ENCODE results near the gene ZHX3. TPM values are rescaled to one million over a fixed set of nuclear protein-coding genes. Genes with fewer than 3 reads are reported as not detected.

ZHX3 gene
- total RNA-seq, 1 donor from 2014 or later = 9.1 TPM

- Mint-ChIP-seq H3K9me3 (ENCODE audit: low read depth) (no peaks in the 10 kb centered on the region), H3K27ac (no peak overlapping the region), H3K27me3 (peaks cover 19% of the 10 kb centered on the region), H3K4me1 (ENCODE audit: low read depth) (peaks cover 7% of the 10 kb centered on the region), H3K4me3 (ENCODE audit: low read depth) (no peak overlapping the region), H3K36me3 (ENCODE audit: insufficient read depth) (no peaks in the 10 kb centered on the region)
- TF ChIP-seq CTCF (IDR thresholded peaks at IDR 0.05; ENCODE audit: unreplicated experiment) = no peak
- no peak for DNase-seq (ENCODE audit: low spot score, unreplicated experiment)
These were observed 18.1 kb upstream of the ZHX3 start for GRCh38 chr20:41335591-41335990.

GRCh38 chr20:41334443-41335421 is 17.2 kb upstream of the ZHX3 start:
- no peaks in the 10 kb centered on the region for H3K36me3 Mint-ChIP-seq (ENCODE audit: insufficient read depth)
- TF ChIP-seq CTCF (IDR thresholded peaks at IDR 0.05; ENCODE audit: unreplicated experiment) = no peak
- peaks cover 18% of the 10 kb centered on the region for H3K27me3 Mint-ChIP-seq
- no peak for DNase-seq (ENCODE audit: low spot score, unreplicated experiment)
- H3K9me3 Mint-ChIP-seq (ENCODE audit: low read depth) = no peaks in the 10 kb centered on the region
- H3K4me3 Mint-ChIP-seq (ENCODE audit: low read depth) = no peak overlapping the region
- peaks cover 3% of the 10 kb centered on the region for H3K4me1 Mint-ChIP-seq (ENCODE audit: low read depth)
- H3K27ac Mint-ChIP-seq = no peak overlapping the region

- no peaks in the 10 kb centered on the region for H3K9me3 Mint-ChIP-seq (ENCODE audit: low read depth)
- peaks cover 13% of the 10 kb centered on the region for H3K27me3 Mint-ChIP-seq
- no peaks in the 10 kb centered on the region for H3K36me3 Mint-ChIP-seq (ENCODE audit: insufficient read depth)
- no peak for DNase-seq (ENCODE audit: low spot score, unreplicated experiment)
- no peak overlapping the region for H3K4me3 Mint-ChIP-seq (ENCODE audit: low read depth)
- no peak overlapping the region for H3K27ac Mint-ChIP-seq
- TF ChIP-seq CTCF (IDR thresholded peaks at IDR 0.05; ENCODE audit: unreplicated experiment) = no peak
- no peaks in the 10 kb centered on the region for H3K4me1 Mint-ChIP-seq (ENCODE audit: low read depth)
These were observed 16.5 kb upstream of the ZHX3 start for GRCh38 chr20:41334036-41334435.

- Mint-ChIP-seq H3K9me3 (ENCODE audit: low read depth) (no peaks in the 10 kb centered on the region), H3K4me1 (ENCODE audit: low read depth) (no peaks in the 10 kb centered on the region), H3K36me3 (ENCODE audit: insufficient read depth) (no peaks in the 10 kb centered on the region), H3K4me3 (ENCODE audit: low read depth) (no peak overlapping the region), H3K27me3 (peaks cover 15% of the 10 kb centered on the region), H3K27ac (no peak overlapping the region)
- DNase-seq (ENCODE audit: low spot score, unreplicated experiment) = no peak
- no peak for TF ChIP-seq CTCF (IDR thresholded peaks at IDR 0.05; ENCODE audit: unreplicated experiment)
These were observed 14.2 kb upstream of the ZHX3 start for GRCh38 chr20:41331731-41332130.

- peaks cover 15% of the 10 kb centered on the region for H3K27me3 Mint-ChIP-seq
- no peaks in the 10 kb centered on the region for H3K36me3 Mint-ChIP-seq (ENCODE audit: insufficient read depth)
- no peaks in the 10 kb centered on the region for H3K9me3 Mint-ChIP-seq (ENCODE audit: low read depth)
- H3K4me3 Mint-ChIP-seq (ENCODE audit: low read depth) = no peak overlapping the region
- DNase-seq (ENCODE audit: low spot score, unreplicated experiment) = no peak
- no peak for TF ChIP-seq CTCF (IDR thresholded peaks at IDR 0.05; ENCODE audit: unreplicated experiment)
- no peak overlapping the region for H3K27ac Mint-ChIP-seq
- H3K4me1 Mint-ChIP-seq (ENCODE audit: low read depth) = no peaks in the 10 kb centered on the region
These were observed 13.4 kb upstream of the ZHX3 start for GRCh38 chr20:41330941-41331340.

All from progenitor cell of endocrine pancreas (in vitro differentiated cells).